ENCODE results near the gene CREBBP.

Gene CREBBP

GRCh38 chr16:3698941-3699340 lies 181.6 kb downstream of the CREBBP start:
- no peak for DNase-seq

- no peak for DNase-seq
Measured at GRCh38 chr16:3696425-3697218, 183.9 kb downstream of the CREBBP start.

DNA sequence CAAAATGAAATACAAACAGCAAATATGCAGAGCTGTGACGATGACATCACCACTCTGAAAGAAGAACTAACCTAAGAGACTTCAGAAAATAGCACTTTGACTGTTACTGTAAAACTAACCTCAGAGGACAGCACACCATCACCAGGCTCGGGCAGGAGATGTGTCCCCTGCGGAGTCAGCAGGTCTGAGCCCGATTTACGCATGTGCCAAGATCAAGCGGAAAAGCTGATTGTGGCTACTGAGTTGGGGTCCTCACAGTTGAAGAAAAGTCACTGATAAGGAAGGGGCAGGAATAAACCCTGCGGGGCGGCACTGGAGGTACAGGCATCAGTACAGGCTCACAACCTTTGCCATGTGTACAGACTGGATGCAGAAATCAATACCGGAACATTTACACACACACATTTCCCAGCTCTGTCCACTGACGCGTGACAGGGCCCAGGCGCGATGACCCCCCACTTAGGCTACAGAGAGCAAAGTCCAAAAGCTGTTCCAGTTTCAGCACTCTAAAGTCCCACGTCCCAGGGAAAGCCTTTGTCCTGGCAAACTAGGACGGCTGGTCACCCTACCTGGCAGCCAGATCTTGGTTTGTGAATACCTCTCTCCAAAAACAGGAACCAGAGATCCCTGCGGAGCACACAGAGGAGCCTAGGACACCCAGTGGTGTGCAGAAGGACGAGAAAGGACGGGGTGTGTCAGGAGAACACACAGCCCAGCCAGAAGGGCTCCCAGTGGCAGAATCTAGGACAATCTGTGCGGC lies 184.7 kb downstream of the CREBBP start:
- DNase-seq = no peak

DNA sequence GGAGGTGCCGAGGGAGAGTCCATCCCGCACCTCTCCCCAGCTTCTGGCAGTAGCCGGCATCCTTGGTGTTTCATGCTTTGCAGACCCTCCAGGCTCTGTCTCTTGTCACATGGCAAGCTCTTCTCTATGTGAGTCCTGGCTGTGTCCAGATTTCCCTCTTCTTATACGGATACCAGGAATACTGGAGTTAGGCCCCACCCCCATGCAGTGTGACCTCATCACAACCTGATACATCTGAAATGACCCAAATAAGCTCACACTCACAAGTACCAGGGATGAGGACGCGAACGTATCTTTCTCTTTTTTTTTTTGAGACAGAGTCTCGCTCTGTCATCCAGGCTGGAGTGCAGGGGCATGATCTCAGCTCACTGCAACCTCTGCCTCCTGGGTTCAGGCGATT lies 186.5 kb downstream of the CREBBP start:
- DNase-seq = no peak

- no peak for DNase-seq
Measured at GRCh38 chr16:3691761-3692160, 188.8 kb downstream of the CREBBP start.

DNA sequence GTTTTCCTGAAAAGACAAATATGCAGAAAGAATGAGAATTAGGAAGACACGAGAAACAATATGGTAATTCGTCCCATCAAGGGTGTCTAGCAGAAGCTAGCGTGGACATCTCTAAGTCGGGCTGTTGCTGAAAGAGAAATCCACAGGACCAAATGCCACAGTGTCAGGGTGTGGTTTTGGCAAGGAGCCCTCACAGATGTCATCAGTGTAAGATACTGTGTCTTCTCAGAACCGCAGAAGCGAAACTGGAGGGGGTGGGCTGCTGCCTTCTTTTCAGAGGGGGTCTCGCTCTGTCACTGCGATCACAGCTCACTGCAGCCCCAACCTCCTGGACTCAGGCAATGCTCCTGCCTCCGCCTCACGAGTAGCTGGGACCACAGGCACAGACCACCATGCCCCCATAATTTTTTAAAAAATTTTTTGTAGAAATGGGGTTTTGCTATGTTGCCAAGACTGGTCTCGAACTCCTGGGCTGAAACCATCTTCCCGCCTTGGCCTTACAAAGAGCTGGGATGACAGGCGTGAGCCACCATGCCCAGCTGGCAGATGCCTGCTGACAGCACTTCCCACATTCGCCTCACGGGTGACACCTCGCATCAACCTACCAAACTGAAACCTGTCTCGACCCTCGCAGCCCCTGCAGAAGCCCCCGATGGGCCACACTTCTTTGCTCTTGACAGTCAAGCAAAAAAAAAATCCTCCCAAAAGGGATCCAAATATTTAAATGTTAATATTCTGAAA lies 189.4 kb downstream of the CREBBP start:
- DNase-seq = no peak

DNA sequence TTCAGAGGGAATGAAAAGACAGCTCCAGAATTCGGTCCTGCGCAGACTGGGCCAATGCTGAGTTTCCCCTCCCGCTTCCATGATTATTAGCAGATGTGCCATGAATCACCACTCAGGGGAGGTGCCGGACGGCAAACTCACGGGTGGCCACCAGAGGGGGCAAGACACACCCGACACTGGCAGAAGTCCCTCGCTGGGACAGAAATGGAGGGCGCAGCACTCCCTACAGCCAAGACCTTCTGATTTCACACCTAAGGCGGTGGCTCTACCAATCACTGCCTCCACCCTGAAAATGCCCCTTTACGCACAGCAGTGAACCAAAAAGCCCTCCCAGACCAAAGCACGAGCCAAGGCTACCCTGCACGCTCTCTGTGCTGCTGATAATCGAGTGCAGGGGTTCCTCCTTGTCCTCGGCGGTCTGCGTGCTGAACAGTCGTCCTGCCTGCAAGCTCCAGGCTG lies 190.0 kb downstream of the CREBBP start:
- peak; percentile 44 for DNase-seq

DNA sequence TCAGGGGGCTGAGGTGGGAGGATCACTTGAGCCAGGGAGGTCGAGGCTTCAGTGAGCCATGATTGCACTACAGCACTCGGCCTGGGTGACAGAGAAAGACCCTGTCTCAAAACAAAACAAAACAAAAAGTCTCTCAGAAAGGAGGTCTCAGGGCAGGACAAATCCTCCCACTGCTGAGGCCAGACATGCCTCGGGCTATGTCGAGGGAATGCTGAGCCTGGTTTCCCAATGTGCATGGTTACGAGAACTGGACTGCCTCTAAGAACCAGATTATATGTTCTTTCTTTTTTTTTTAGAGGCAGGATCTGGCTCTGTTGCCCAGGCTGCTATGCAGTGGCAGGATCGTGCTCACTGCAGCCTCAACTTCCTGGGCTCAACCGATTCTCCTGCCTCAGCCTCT lies 190.8 kb downstream of the CREBBP start:
- DNase-seq = no peak

DNA sequence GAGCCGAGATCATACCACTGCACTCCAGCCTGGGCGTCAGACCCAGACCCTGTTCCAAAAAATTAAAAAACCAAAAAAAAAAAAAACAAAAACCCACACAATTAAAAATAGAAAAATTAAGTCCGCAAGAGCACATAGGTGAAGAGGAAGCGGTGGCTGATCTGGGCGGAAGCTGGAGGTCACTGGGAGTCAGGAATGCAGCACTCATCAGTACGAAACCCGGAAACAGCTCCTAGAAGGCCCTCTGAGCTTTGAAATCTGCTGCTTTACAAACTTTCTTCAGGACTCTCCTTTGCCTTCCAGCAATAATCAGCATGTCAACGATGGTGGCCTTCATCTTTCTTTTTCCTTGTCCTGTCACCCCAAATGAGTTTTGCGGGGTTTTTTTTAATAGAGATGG lies 192.7 kb downstream of the CREBBP start:
- no peak for DNase-seq

- no peak for DNase-seq
Measured at GRCh38 chr16:3687021-3687420, 193.5 kb downstream of the CREBBP start.

DNA sequence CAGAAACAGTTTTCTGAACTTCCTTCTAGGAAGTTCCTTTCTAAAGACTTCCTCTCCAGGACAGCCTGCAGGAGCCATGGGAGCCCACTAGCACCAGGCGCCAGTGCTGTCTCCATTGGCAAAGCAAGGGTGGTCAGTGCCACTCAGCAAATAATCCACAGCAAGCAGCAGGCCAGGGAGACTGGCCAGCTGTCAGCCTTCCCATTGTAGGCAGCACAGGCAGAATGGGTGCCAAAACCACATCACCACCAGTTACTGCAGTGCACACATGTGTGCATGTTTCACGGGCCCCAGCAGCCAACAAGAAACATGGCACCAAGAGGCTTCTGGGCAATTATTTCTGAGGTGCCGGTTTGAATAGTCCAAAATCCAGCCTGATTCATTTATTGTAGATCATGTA lies 199.3 kb downstream of the CREBBP start:
- DNase-seq = no peak

GRCh38 chr16:3677994-3678393 lies 202.5 kb downstream of the CREBBP start:
- DNase-seq = no peak

DNA sequence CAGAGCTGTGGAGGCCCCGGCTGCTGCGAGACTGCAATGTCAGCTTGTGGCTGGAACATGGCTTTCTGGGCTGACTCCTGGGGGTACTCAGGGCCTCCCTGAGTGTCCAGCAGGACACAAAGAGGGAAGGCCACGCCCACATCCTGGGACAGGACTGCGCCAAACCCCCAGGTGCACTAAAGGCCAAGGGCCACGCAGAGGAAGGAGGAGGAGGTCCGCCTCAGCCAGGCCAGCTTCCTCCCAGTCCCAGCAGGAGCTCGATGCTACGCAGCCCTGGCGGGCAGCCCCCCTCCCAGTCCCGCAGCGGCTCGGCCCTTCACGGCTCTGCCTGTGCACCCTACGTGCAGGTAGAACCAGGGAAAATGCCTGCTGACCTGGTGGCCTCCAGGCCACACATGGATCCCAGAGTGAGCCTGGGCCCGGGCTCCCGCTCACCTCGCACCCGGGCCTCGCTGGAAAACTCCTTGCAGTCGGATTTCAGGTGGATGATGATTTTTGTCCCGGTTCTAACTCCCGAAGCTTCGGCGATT lies 204.8 kb downstream of the CREBBP start:
- no peak for DNase-seq
